ENCODE measurements around the gene ACTL8. TPM values are rescaled to one million over a fixed set of nuclear protein-coding genes. Genes with fewer than 3 reads are reported as not detected.

Gene ACTL8
- total and polyA plus RNA-seq, 12 donors, result not detected

DNA sequence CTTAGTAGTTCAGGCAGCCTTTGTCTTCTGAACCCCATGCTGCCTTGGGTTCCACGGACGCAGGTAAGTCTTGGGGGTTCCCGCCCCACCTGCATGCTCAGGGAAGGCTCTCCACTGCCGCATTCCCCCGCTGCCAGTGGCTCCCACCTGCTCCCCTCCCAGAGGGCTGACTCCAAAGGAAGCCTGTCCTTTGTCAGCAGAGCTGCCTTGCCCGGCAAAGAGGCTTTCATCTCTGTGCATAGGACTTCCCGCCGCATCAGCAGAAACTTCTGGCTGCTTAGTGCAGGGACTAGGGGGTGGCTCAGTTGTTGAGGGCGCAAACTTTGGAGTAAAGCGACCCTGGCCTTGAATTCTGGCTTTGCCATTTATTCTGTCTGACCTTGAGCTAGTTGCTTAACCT is 25.2 kb upstream of the ACTL8 start:
- H3K4me1 ChIP-seq, result no peaks in the 10 kb centered on the region
- TF ChIP-seq CTCF (IDR thresholded peaks at IDR 0.05), result no peak

DNA sequence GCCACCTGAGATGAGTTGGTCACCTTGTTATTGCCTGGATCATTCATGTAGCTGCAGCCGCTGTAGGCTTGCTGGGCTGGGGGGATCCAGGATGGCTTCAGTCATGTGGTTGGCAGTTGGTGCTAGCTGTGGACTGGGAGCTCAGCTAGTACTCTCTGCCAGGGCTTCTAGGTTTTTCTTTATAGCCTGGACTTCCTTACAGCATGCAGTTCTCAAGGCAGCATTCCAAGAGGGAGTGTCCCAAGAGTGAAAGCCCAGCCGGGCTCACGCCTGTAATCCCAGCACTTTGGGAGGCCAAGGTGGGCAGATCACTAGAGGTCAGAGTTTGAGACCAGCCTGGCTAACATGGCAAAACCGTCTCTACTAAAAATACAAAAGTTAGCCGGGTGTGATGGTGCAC is 23.7 kb upstream of the ACTL8 start:
- Histone ChIP-seq H3K36me3 (no peaks in the 10 kb centered on the region), H3K4me3 (no peak overlapping the region), H3K27me3 (peaks cover 0 to 37% (median 10%) of the 10 kb centered on the region in 7 donors), H3K4me1 (no peaks in the 10 kb centered on the region), H3K9me3 (peaks cover 0 to 3% (median 0%) of the 10 kb centered on the region in 11 donors), H3K27ac (no peak overlapping the region)
- intact Hi-C loops (cut with DNase I), result no loop called here
- ATAC-seq (no peak), DNase-seq (no peak)
- WGBS, 2 donors, result 75% methylated on average over 5 of the region's 5 CpGs
- no peak for TF ChIP-seq CTCF (IDR thresholded peaks at IDR 0.05)

More for the DNA sequence above, 25.2 kb upstream of the ACTL8 start:
- DNase-seq, result no peak
- no peak for ATAC-seq
- H3K36me3 ChIP-seq, result no peaks in the 10 kb centered on the region
- peaks cover 0 to 3% (median 0%) of the 10 kb centered on the region in 11 donors for H3K9me3 ChIP-seq
- H3K4me3 ChIP-seq, result no peak overlapping the region
- WGBS, 2 donors, result 58 to 69% methylated on average over 10 of the region's 10 CpGs
- peaks cover 0 to 29% (median 7%) of the 10 kb centered on the region in 7 donors for H3K27me3 ChIP-seq
- no peak overlapping the region for H3K27ac ChIP-seq
- intact Hi-C loops (cut with DNase I), result no loop called here

- intact Hi-C loops (cut with DNase I), result no loop called here
- Histone ChIP-seq H3K27me3 (peaks cover 0 to 32% (median 13%) of the 10 kb centered on the region in 7 donors), H3K4me3 (no peak overlapping the region), H3K9me3 (peaks cover 0 to 3% (median 0%) of the 10 kb centered on the region in 11 donors), H3K36me3 (no peaks in the 10 kb centered on the region), H3K27ac (no peak overlapping the region), H3K4me1 (no peaks in the 10 kb centered on the region)
- WGBS, 2 donors, result 69 to 95% methylated on average over 2 of the region's 2 CpGs
- TF ChIP-seq CTCF (IDR thresholded peaks at IDR 0.05), result no peak
- ATAC-seq (no peak), DNase-seq (no peak)
Observed at GRCh38 chr1:17732475-17732874, 22.7 kb upstream of the ACTL8 start.

DNA sequence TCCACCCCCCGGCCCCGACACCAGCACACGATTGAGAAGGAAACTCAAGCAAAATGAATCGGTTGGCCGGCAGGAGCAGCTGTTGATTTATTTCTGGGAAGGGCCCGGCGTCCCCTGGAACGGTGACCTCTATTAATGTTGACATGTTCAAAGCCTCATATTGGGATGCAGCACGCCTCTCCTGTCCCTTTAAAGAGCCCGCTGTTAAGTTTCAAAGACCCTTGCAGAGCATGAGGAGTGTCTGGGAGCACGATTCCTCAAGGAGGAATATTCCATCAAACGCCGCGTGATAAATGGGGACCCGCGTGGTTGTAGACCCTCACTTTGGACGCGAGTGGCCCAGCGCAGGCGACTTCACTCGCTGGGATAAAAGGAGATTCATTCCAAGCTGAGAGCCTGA is 21.5 kb upstream of the ACTL8 start:
- Histone ChIP-seq H3K4me1 (no peaks in the 10 kb centered on the region), H3K4me3 (no peak overlapping the region), H3K27me3 (peaks cover 0 to 32% (median 9%) of the 10 kb centered on the region in 7 donors), H3K36me3 (no peaks in the 10 kb centered on the region), H3K9me3 (no peaks in the 10 kb centered on the region), H3K27ac (no peak overlapping the region)
- ATAC-seq, result no peak
- intact Hi-C loops (cut with DNase I), result no loop called here
- WGBS, 2 donors, result 75 to 76% methylated on average over 21 of the region's 21 CpGs
- no peak for TF ChIP-seq CTCF (IDR thresholded peaks at IDR 0.05)
- DNase-seq, result no peak

Data from heart right ventricle (tissue), 16 donors.